Choroid plexus epithelial cell (primary cell): ENCODE data around the gene GPR150.

Experiments
- DNase-seq: peaks from one replicate; pipeline ENCODE4 v3.0.0-alpha.2; 2010; ENCODE audit warnings: low read depth
- H3K4me3 ChIP-seq: 2 replicates; pipeline ENCODE4 v1.5.1; 2011; ENCODE audit warnings: low read depth, mild to moderate bottlenecking, control low read depth, low read length, moderate library complexity
- CTCF ChIP-seq: conservative IDR thresholded peaks from 2 replicates; pipeline ENCODE4 v1.5.1; 2011; ENCODE audit warnings: low read depth, mild to moderate bottlenecking, control low read depth, inconsistent platforms, low read length, moderate library complexity

Gene GPR150

GRCh38 chr5:95670568-95670967 lies 50.7 kb downstream of the GPR150 start:
- no peak overlapping the region for H3K4me3 ChIP-seq
- TF ChIP-seq CTCF = no peak
- DNase-seq = peak; percentile 35
